Spinal cord (tissue), 10 donors: ENCODE data around the gene QRICH1. TPM values are rescaled to one million over a fixed set of nuclear protein-coding genes. Genes with fewer than 3 reads are reported as not detected.

Experiments used
- DNase-seq, 6 donors: peaks; one replicate each; pipeline versions ENCODE4 v3.0.0 to v3.0.0-alpha.2; 2013 to 2015; ENCODE audit warnings: low spot score in 6 of 6, low read depth in 4 of 6
- H3K27ac ChIP-seq: one replicate; pipeline ENCODE4 v1.5.1; 2013; ENCODE audit warnings: low read depth, low read length, control low read depth
- H3K27me3 ChIP-seq: one replicate; pipeline ENCODE4 v1.6.1; 2013; ENCODE audit warnings: low read length; ENCODE audit not compliant: control insufficient read depth, insufficient read depth
- H3K36me3 ChIP-seq: one replicate; pipeline ENCODE4 v1.6.1; 2013; ENCODE audit warnings: low read length; ENCODE audit not compliant: control insufficient read depth, insufficient read depth
- H3K4me1 ChIP-seq: one replicate; pipeline ENCODE4 v1.6.1; 2013; ENCODE audit warnings: low read length; ENCODE audit not compliant: control insufficient read depth, insufficient read depth
- H3K4me3 ChIP-seq: one replicate; pipeline ENCODE4 v1.5.1; 2013; ENCODE audit warnings: low read depth, low read length, control low read depth
- H3K9me3 ChIP-seq: one replicate; pipeline ENCODE4 v1.6.1; 2013; ENCODE audit warnings: low read length; ENCODE audit not compliant: control insufficient read depth, insufficient read depth
- WGBS: methylation state at CpG from one replicate; pipeline ENCODE4 v1.1.5; 2013; ENCODE audit warnings: missing lambda C conversion rate; ENCODE audit not compliant: insufficient coverage; 5-methylcytosine and 5-hydroxymethylcytosine counted together
- polyA plus RNA-seq, 2 donors: library from polyadenylated mRNA; unstranded; fragments of 120-200 nt; gene quantifications; one replicate each; pipeline ENCODE4 v1.2.1, GENCODE V29; 2013; ENCODE audit not compliant: insufficient read length in 2 of 2
- total RNA-seq, 2 donors: library from RNA; depleted of rRNA in 1 of 2; stranded (reverse); fragments of 120-200 nt in 1 of 2; fragments of >200 nt in 1 of 2; gene quantifications; one replicate each; pipeline versions ENCODE4 v1.2.3 to v1.2.4, GENCODE V29; 2013 to 2014
- donor health status: healthy.

QRICH1 gene
- total and polyA plus RNA-seq, 4 donors: 62.9 to 104 (median 82.3) TPM

DNA sequence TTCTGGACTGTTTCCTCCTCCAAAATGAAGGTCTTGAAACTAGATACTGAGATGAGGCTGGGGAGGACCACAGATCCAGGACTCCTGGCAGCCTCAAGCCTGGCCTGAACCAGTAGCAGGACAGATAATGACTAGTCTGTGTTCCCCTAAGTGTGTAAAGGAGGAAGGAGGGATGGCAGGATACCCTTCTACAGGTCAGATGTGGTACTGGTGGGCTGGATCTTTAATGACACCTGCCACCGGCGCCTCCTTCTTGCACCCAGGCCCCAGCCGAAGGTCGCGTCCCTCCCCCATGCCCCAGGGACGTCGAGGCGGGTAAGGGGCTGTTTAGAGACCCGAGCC lies 26.2 kb upstream of the QRICH1 start:
- peaks cover 23% of the 10 kb centered on the region for H3K4me1 ChIP-seq
- DNase-seq: no peak
- H3K9me3 ChIP-seq: no peaks in the 10 kb centered on the region
- H3K4me3 ChIP-seq: peak overlapping the region; percentile 93
- 2% methylated on average over 9 of the region's 9 CpGs for WGBS
- peak overlapping the region; percentile 92 for H3K27ac ChIP-seq
- no peaks in the 10 kb centered on the region for H3K27me3 ChIP-seq
- peaks cover 85% of the 10 kb centered on the region for H3K36me3 ChIP-seq

DNA sequence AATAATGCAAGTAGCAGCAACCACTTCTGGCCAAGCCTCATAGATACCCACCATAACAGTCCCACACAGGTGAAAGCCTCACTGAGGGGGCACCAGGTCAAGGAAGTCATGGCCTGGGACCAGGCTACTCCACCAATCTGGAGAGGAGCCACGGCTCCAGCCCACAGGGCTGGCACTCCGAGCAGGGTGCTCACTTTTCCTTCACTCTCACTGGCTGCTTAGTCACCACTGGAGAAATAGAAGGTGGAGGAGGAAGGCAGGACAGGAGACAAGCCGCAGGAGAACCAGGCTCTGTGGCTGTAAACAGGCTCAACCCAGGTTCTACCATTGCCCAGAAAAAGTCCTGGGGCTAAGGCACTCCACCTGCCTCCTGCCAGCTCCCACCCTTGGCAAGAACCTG lies 25.6 kb upstream of the QRICH1 start:
- Histone ChIP-seq H3K27me3 (no peaks in the 10 kb centered on the region), H3K27ac (no peak overlapping the region), H3K4me1 (peaks cover 23% of the 10 kb centered on the region), H3K9me3 (no peaks in the 10 kb centered on the region), H3K36me3 (peaks cover 85% of the 10 kb centered on the region), H3K4me3 (peak overlapping the region; percentile 93)
- 94% methylated on average over 3 of the region's 3 CpGs for WGBS
- DNase-seq: no peak

DNA sequence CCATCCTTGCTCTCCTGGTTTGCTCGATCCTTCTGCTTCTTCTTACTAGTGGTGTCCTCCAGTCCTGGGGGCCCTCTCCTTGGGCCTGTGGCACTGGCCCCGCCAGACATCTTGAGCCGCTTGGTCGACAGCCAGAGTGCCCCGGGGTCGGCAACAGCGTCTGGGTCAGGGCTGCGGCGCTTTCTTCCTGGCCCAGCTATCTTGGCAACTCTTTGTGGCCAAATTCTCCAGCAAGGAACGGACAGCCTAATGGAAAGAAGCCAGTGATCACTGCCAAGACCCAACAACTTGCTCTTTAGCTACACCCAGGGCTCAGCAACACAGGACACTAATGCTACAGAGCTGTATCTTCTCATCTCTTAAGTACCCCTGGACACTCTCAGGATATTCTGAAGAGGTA lies 25.2 kb upstream of the QRICH1 start:
- no peak for DNase-seq
- H3K27me3 ChIP-seq: no peaks in the 10 kb centered on the region
- peaks cover 85% of the 10 kb centered on the region for H3K36me3 ChIP-seq
- WGBS: 86% methylated on average over 10 of the region's 10 CpGs
- no peak overlapping the region for H3K27ac ChIP-seq
- no peaks in the 10 kb centered on the region for H3K9me3 ChIP-seq
- H3K4me1 ChIP-seq: peaks cover 23% of the 10 kb centered on the region
- no peak overlapping the region for H3K4me3 ChIP-seq

DNA sequence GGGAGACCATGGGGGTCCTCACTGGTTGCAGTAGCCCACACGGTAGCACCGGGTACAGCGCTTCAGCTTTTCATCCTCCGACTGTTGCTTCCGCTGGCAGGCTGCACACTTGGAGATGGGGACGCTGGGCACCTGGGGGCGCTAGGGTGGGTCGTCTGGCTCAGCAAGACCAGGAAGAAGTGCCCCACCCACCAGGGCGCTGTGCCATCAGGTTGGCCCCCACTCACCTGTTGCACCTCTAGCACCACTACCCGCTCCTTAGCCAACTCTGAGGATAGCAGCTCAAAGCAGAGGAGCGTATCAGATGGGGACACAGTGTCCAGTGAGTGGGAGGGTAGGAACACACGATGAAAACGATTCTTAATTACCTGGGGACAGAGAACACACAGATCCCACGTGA lies 18.4 kb upstream of the QRICH1 start:
- Histone ChIP-seq H3K36me3 (peaks cover 98% of the 10 kb centered on the region), H3K4me1 (no peaks in the 10 kb centered on the region), H3K9me3 (no peaks in the 10 kb centered on the region), H3K4me3 (no peak overlapping the region), H3K27me3 (no peaks in the 10 kb centered on the region), H3K27ac (no peak overlapping the region)
- no peak for DNase-seq
- 93% methylated on average over 12 of the region's 14 CpGs for WGBS

DNA sequence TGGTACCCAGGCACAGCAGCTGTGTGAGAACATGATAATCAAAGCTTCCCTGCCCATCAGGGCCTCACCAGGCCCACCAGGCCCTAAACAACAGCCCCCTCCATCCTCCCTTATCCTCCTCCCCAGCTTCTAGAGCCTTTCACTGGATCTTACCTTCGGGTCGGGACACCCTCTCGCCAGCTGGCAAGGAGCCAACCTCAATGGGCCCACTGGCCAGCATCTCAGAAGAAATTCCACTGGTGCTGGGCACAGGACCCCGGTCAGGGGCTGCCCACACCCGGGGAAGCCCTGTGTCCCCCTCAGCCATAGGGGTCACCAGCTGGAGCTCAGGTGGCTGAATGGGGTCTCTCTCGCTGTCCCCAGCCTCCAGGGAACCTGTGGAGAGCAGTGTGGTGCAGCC lies 17.5 kb upstream of the QRICH1 start:
- H3K4me3 ChIP-seq: no peak overlapping the region
- no peaks in the 10 kb centered on the region for H3K4me1 ChIP-seq
- no peaks in the 10 kb centered on the region for H3K9me3 ChIP-seq
- no peaks in the 10 kb centered on the region for H3K27me3 ChIP-seq
- peaks cover 90% of the 10 kb centered on the region for H3K36me3 ChIP-seq
- H3K27ac ChIP-seq: no peak overlapping the region
- no peak for DNase-seq
- 88% methylated on average over 6 of the region's 6 CpGs for whole genome bisulfite sequencing

DNA sequence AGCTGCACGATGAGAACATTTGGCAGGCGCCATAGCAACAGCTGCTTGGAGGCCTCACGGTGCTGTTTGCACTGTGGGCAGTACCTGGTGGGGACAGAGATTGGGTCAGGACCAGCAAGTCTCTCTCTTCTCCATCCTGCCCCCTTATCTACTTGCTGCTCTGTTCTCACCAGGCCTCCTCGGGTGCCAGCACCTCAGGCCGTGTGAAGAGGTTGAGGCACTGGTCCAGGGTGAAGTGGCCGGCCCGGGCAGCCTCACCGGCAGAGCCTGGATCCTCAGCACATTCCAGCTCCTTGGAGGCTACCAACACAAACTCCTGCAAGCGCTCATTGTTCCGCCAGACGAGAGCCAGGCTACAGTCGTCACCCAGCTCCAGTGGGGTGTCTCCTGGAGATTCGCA lies 16.9 kb upstream of the QRICH1 start:
- Histone ChIP-seq H3K27me3 (no peaks in the 10 kb centered on the region), H3K27ac (no peak overlapping the region), H3K36me3 (peaks cover 84% of the 10 kb centered on the region), H3K4me3 (no peak overlapping the region), H3K9me3 (no peaks in the 10 kb centered on the region), H3K4me1 (no peaks in the 10 kb centered on the region)
- WGBS: 88% methylated on average over 13 of the region's 13 CpGs
- DNase-seq: no peak

DNA sequence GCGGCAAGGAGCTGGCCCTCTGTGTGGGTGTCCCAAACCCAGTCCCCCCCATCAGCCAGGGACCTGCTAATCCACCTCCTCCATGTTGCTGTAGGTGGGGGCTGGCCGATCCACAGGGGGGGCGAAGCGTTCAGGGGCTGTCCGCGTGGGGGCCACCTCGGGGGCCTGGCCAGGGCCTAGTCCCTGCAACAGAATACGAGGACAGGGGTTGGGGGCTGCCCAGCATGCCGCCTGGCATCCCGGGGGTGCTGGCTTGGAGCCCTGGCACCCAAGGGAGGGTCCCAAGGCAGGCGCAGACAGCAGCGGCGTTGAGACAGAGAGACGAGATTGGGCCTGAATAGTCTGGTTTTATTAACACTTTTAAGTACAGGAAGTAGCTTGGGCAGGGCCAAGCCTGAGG lies 14.5 kb upstream of the QRICH1 start:
- H3K4me1 ChIP-seq: peaks cover 18% of the 10 kb centered on the region
- H3K27ac ChIP-seq: no peak overlapping the region
- no peaks in the 10 kb centered on the region for H3K27me3 ChIP-seq
- peaks cover 63% of the 10 kb centered on the region for H3K36me3 ChIP-seq
- no peaks in the 10 kb centered on the region for H3K9me3 ChIP-seq
- WGBS: 88% methylated on average over 10 of the region's 14 CpGs
- no peak for DNase-seq
- H3K4me3 ChIP-seq: no peak overlapping the region

DNA sequence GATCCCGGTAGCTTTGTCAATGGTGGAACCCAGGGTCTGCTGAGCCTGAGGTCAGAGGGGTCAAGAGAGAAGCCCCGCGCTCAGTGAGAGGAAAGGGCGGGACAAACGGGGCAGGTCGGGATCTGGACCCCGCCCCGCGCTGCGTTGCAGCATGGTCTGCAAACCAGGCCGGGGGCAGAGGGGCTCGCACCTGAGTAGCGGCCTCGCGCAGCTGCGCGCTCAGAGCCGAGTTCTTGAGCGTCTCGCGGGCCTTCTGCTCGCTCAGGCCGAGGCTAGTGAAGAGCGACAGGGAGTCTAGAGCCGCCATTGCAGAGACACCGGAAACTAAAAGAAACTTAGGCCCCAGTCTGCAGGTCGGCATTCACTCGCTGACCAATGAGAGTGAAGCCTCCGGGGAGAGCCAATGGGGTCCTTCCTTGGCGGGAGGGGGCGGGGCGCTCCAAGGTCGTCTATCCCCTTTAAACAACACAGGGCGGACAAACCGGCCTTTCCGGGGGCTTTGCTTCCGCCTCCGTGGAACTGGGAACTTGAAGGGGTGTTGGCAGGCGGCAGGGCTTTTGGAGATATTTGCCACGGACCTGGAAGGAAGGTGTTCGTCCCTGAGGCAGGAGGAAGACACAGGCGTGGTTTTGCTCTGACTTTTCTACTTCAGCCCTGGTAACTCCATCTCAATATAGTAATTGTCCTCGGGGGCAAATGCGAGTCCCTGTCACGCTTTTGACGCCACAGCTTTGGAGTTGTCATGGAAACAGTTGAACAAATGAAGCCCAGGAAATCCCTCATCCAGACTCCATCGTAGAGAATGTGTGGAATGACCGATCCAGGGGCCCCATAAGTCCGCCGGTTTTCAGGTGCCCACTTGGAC lies 10.8 kb upstream of the QRICH1 start, which contains the start of gene QARS1:
Gene QARS1 (minus strand): TSS at position 331 of the 865 bp plus-strand sequence. CDS start 24 bp downstream, at position 307.
- peak within 1 kb of the TSS; percentile 97 for H3K4me3 ChIP-seq
- H3K4me1 ChIP-seq: peaks cover 21% of the 10 kb centered on the region

DNA sequence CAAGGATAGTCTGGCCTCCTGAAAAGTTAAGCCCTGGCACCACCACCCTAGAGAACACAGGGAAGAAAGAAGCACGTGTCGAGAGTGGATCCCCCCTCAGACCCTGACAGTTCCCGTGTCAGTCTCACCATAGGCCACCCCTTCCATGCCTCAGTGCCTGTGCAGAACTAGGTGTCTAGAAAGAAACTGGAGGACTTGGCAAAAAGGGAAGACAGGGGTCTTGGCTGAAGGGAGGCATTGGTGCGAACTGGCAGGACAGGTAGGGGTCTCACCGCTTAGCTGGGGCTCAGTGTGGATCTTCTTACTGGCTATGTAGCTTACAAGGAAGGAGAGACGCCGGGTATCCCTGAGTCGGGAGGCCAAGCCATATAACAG lies 10.2 kb upstream of the QRICH1 start:
- Histone ChIP-seq H3K9me3 (no peaks in the 10 kb centered on the region), H3K4me3 (peak overlapping the region; percentile 97), H3K36me3 (peaks cover 63% of the 10 kb centered on the region), H3K27me3 (no peaks in the 10 kb centered on the region), H3K27ac (peak overlapping the region; percentile 81), H3K4me1 (peaks cover 21% of the 10 kb centered on the region)
- 3% methylated on average over 5 of the region's 8 CpGs for whole genome bisulfite sequencing
- no peak for DNase-seq

More for the DNA sequence above, 10.8 kb upstream of the QRICH1 start, which contains the start of gene QARS1:
- Histone ChIP-seq H3K27me3 (no peaks in the 10 kb centered on the region), H3K36me3 (peaks cover 62% of the 10 kb centered on the region), H3K9me3 (no peaks in the 10 kb centered on the region), H3K27ac (peak within 1 kb of the TSS; percentile 84)
- under 1% methylated on average over 47 of the region's 50 CpGs for WGBS
- peak; percentile 83 to 99 (median 92) for DNase-seq

DNA sequence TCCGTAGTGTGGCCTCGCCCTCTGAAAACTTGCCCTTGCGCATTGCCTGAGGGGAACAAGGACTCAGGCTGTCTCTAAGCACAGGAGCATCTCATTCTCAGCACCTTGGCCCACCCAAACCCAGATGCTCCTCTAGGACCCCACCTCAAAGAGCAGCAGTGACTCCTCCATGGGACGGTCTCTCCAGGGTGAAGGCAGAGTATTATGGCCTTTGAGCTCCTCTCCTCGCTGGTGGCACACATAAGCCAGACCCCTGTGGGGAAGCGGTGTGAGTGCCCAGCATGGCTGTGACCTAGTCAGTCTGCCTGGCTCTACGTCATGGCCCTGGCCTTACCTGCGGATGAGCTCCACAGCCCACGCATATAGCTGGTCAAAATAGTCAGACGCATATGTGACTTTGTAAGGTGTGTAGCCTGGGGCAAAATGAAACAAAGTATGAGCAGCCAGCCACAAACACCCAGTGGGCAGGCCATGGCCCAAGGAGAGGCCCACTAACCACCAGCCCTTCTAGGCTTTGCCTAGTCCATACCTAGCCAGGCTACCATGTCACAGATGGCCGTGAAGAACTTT lies 6.3 kb upstream of the QRICH1 start:
- Histone ChIP-seq H3K4me3 (no peak overlapping the region), H3K9me3 (no peaks in the 10 kb centered on the region), H3K4me1 (peaks cover 20% of the 10 kb centered on the region), H3K36me3 (peaks cover 65% of the 10 kb centered on the region), H3K27ac (no peak overlapping the region), H3K27me3 (no peaks in the 10 kb centered on the region)
- no peak for DNase-seq
- 95% methylated on average over 9 of the region's 11 CpGs for WGBS
